ENCODE results near the gene PHF19. TPM values are rescaled to one million over a fixed set of nuclear protein-coding genes. Genes with fewer than 3 reads are reported as not detected.
A peak's percentile ranks its signal among the peaks of the same experiment; 100 is the strongest.

PHF19 gene
- total and polyA plus RNA-seq, 10 of the 15 experiments (the other 5 are each of a cell fraction or from before 2014, with no cell fraction given): 26.0 to 133 (median 87.7) TPM

DNA sequence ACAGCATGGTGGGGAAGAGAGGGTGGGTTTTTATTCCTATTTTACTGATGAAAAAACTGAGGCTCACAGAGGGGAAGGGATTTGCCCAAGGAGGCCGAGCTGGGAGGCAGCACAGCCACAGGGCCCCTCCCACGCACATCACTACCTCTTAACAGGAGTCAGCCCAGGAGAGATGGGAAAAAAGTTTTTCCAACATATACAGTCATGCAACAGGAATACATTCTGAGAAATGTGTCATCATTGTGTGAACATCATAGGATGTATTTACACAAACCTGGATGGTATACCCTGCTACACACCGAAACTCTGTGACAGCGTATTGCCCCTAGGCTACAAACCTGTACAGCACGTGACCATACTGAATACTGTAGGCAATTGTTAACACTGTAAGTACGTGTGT lies 38.0 kb upstream of the PHF19 start (continued):
- TF ChIP-seq, protein P1, sequence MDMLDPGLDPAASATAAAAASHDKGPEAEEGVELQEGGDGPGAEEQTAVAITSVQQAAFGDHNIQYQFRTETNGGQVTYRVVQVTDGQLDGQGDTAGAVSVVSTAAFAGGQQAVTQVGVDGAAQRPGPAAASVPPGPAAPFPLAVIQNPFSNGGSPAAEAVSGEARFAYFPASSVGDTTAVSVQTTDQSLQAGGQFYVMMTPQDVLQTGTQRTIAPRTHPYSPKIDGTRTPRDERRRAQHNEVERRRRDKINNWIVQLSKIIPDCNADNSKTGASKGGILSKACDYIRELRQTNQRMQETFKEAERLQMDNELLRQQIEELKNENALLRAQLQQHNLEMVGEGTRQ (IDR thresholded peaks at IDR 0.05; ENCODE audit: borderline replicate concordance, low read depth, low read length): no peak
- no peak for TF ChIP-seq IRF4 (IDR thresholded peaks at IDR 0.05; ENCODE audit: low read depth, low read length)
- TF ChIP-seq, protein P2, sequence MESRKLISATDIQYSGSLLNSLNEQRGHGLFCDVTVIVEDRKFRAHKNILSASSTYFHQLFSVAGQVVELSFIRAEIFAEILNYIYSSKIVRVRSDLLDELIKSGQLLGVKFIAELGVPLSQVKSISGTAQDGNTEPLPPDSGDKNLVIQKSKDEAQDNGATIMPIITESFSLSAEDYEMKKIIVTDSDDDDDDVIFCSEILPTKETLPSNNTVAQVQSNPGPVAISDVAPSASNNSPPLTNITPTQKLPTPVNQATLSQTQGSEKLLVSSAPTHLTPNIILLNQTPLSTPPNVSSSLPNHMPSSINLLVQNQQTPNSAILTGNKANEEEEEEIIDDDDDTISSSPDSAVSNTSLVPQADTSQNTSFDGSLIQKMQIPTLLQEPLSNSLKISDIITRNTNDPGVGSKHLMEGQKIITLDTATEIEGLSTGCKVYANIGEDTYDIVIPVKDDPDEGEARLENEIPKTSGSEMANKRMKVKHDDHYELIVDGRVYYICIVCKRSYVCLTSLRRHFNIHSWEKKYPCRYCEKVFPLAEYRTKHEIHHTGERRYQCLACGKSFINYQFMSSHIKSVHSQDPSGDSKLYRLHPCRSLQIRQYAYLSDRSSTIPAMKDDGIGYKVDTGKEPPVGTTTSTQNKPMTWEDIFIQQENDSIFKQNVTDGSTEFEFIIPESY (IDR thresholded peaks at IDR 0.05): no peak

DNA sequence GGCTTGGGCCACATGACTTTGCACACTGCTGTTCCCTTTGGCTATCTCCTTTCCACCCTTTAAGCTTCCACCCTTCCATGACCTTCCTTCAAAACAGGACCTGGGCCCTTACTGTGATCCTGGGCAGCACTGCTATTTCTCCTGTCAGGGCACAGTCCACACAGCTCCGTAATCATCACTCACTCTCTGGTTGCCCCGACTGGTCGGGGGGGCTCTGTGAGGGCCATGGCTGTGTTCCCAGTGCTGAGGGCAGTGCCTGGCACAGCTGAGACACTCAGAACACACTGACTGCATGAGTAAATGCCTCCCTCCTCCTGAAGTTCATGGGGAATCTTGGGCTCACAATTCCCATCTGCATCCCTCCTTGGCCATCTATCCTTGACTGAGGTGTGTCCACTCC lies 37.4 kb upstream of the PHF19 start:
- RAD21 ChIA-PET (ENCODE audit: unreplicated experiment): no interaction called here
- intact Hi-C loops (cut with micrococcal nuclease; ENCODE audit: unreplicated experiment) (no loop called here), in situ Hi-C loops (cut with MboI) (no loop called here)
- Histone ChIP-seq H2AFZ (ENCODE audit: control insufficient read depth, low read depth, low read length) (no peak overlapping the region), H3K79me2 (ENCODE audit: control insufficient read depth, insufficient read depth, low read length) (peaks cover 45% of the 10 kb centered on the region), H4K20me1 (ENCODE audit: control insufficient read depth, insufficient read depth) (no peaks in the 10 kb centered on the region), H3K4me1 (ENCODE audit: control insufficient read depth, insufficient read depth, low read length) (peaks cover 7% of the 10 kb centered on the region), H3K9me3 (replicated peaks; ENCODE audit: control insufficient read depth, insufficient read depth, low read length) (peaks cover 2% of the 10 kb centered on the region; the same call in 1 of the 3 replicates), H3K36me3 (ENCODE audit: control insufficient read depth in 2 of 2, insufficient read depth in 2 of 2, low read length in 1 of 2) (peaks cover 52 to 62% of the 10 kb centered on the region in 2 experiments), H3K27me3 (replicated peaks in 1 of 2; ENCODE audit: control insufficient read depth in 2 of 2, insufficient read depth in 2 of 2, low read length in 1 of 2) (no peaks in the 10 kb centered on the region), H3K9ac (ENCODE audit: control insufficient read depth, insufficient read depth, low read length) (no peak overlapping the region), H3K4me3 (no peak overlapping the region), H3K4me2 (ENCODE audit: control insufficient read depth, insufficient read depth) (no peak overlapping the region), H3K27ac (ENCODE audit: control insufficient read depth, insufficient read depth) (no peak overlapping the region)
- TF ChIP-seq POLR2A (IDR thresholded peaks at IDR 0.05; ENCODE audit: low read depth, low read length) (peak; percentile 25; the same call in 1 of the 2 replicates), BRCA1 (IDR thresholded peaks at IDR 0.05; ENCODE audit: low read depth, low read length) (no peak)
- SMC1A ChIA-PET (ENCODE audit: uncharacterized antibody, unreplicated experiment): interaction anchor here (26.1 kb wide), 1 partner anchor 21 kb away, joined by 522 read pairs; no protein-coding TSS in a partner anchor
- no TSS peak for BruUV-seq (replicated peaks)
- FAIRE-seq (no peak), ATAC-seq (no peak), DNase-seq (ENCODE audit: low read depth, low spot score) (no peak)
- 93% methylated on average over 3 of the region's 3 CpGs for WGBS (ENCODE audit: insufficient coverage, insufficient replicate concordance, low lambda C conversion rate, missing lambda C conversion rate)
- CTCF ChIA-PET: no interaction called here
- POLR2A ChIA-PET: interaction anchor here (0.9 to 2.8 kb wide), 2 partner anchors 10 to 11 kb away, joined by 5 to 10 read pairs; no protein-coding TSS in a partner anchor

Measured in GM12878 (cell line).